HEK293 (cell line): ENCODE results near the gene DPF3.

Source experiments
- CTCF ChIA-PET: fragments of 350-600 bp; formaldehyde crosslinking; extraction: SDS; loops from one replicate; lab custom pipeline; 2021; ENCODE audit warnings: antibody characterized with exemption; lab: Yijun Ruan, JAX
- POLR2A ChIA-PET: fragments of 300-600 bp; formaldehyde crosslinking; extraction: SDS; loops from one replicate; lab custom pipeline; 2020; ENCODE audit warnings: antibody characterized with exemption, inconsistent platforms; lab: Yijun Ruan, JAX
- H3K27ac ChIP-seq: fragments of 200-500 bp; sonication (Bioruptor generic); 2 replicates; pipeline ENCODE4 v1.5.1; 2014; ENCODE audit warnings: low read depth, low read length, control low read depth, inconsistent platforms; ENCODE audit errors: extremely low read depth
- H3K36me3 ChIP-seq, 2 experiments: fragments of 200-500 bp in 1 of 2; sonication (Bioruptor generic) in 1 of 2; 1 replicate in 1 of 2; 2 replicates in 1 of 2; pipeline ENCODE4 v1.5.1; 2014 to 2017; ENCODE audit warnings: inconsistent platforms in 2 of 2, low read length in 2 of 2; ENCODE audit not compliant: control insufficient read depth in 2 of 2, insufficient read depth in 1 of 2
- H3K4me1 ChIP-seq: fragments of 200-500 bp; sonication (Bioruptor generic); 2 replicates; pipeline ENCODE4 v1.5.1; 2014; ENCODE audit warnings: mild to moderate bottlenecking, low read length, inconsistent platforms; ENCODE audit not compliant: control insufficient read depth, insufficient read depth
- H3K4me3 ChIP-seq: 2 replicates; pipeline ENCODE4 v1.5.1; 2011; ENCODE audit warnings: low read depth, mild to moderate bottlenecking, control low read depth, low read length, moderate library complexity
- H3K9me3 ChIP-seq: fragments of 200-500 bp; sonication (Bioruptor generic); 2 replicates; pipeline ENCODE4 v1.5.1; 2014; ENCODE audit warnings: low read depth, low read length, inconsistent platforms; ENCODE audit not compliant: control insufficient read depth, insufficient read depth
- OVOL3 ChIP-seq: fragments of 450-650 bp; formaldehyde crosslinking; IDR thresholded peaks from 2 replicates; pipeline ENCODE4 v1.5.1; 2016; ENCODE audit warnings: missing biosample characterization, missing genetic modification characterization
- WT1 ChIP-seq: fragments of 450-650 bp; formaldehyde crosslinking; IDR thresholded peaks from 2 replicates; pipeline ENCODE4 v1.5.1; 2016; ENCODE audit warnings: missing biosample characterization, missing genetic modification characterization
- ZNF132 ChIP-seq: fragments of 450-650 bp; formaldehyde crosslinking; IDR thresholded peaks from 2 replicates; pipeline ENCODE4 v1.5.1; 2017; ENCODE audit warnings: missing biosample characterization, missing genetic modification characterization, borderline replicate concordance
- ZNF140 ChIP-seq: fragments of 450-650 bp; formaldehyde crosslinking; IDR thresholded peaks from 2 replicates; pipeline ENCODE4 v1.5.1; 2016; ENCODE audit warnings: missing biosample characterization, missing genetic modification characterization
- ZNF146 ChIP-seq: fragments of 450-650 bp; formaldehyde crosslinking; IDR thresholded peaks from 2 replicates; pipeline ENCODE4 v1.5.1; 2016; ENCODE audit warnings: missing biosample characterization, missing genetic modification characterization
- ZNF174 ChIP-seq: fragments of 450-650 bp; formaldehyde crosslinking; IDR thresholded peaks from 2 replicates; pipeline ENCODE4 v1.5.0; 2017; ENCODE audit warnings: missing biosample characterization, mild to moderate bottlenecking, missing genetic modification characterization
- ZNF175 ChIP-seq: fragments of 450-650 bp; formaldehyde crosslinking; IDR thresholded peaks from 2 replicates; pipeline ENCODE4 v1.5.1; 2016; ENCODE audit warnings: missing biosample characterization, missing genetic modification characterization
- ZNF184 ChIP-seq: fragments of 450-650 bp; IDR thresholded peaks from 2 replicates; pipeline ENCODE4 v1.5.1; 2018; ENCODE audit warnings: missing biosample characterization, mild to moderate bottlenecking, missing genetic modification characterization
- ZNF366 ChIP-seq: fragments of 450-650 bp; formaldehyde crosslinking; conservative IDR thresholded peaks from 2 replicates; pipeline ENCODE4 v1.5.1; 2016; ENCODE audit warnings: missing biosample characterization, missing genetic modification characterization
- ZNF558 ChIP-seq: fragments of 450-650 bp; formaldehyde crosslinking; IDR thresholded peaks from 2 replicates; pipeline ENCODE4 v1.5.1; 2016; ENCODE audit warnings: missing biosample characterization, missing genetic modification characterization
- ZNF560 ChIP-seq: fragments of 450-650 bp; formaldehyde crosslinking; IDR thresholded peaks from 2 replicates; pipeline ENCODE4 v1.5.1; 2017; ENCODE audit warnings: missing biosample characterization, missing genetic modification characterization, borderline replicate concordance
- ZNF596 ChIP-seq: fragments of 450-650 bp; IDR thresholded peaks from 2 replicates; pipeline ENCODE4 v1.5.0; 2018; ENCODE audit warnings: missing biosample characterization, mild to moderate bottlenecking, missing genetic modification characterization, moderate library complexity
- ZNF621 ChIP-seq: fragments of 450-650 bp; formaldehyde crosslinking; IDR thresholded peaks from 2 replicates; pipeline ENCODE4 v1.5.1; 2017; ENCODE audit warnings: missing biosample characterization, missing genetic modification characterization
- ZNF626 ChIP-seq: fragments of 450-650 bp; sonication (Bioruptor Pico); formaldehyde crosslinking; IDR thresholded peaks from 2 replicates; pipeline ENCODE4 v1.5.1; 2018; ENCODE audit warnings: missing biosample characterization, missing genetic modification characterization, inconsistent platforms
- ZNF768 ChIP-seq: fragments of 450-650 bp; formaldehyde crosslinking; IDR thresholded peaks from 2 replicates; pipeline ENCODE4 v1.5.1; 2018; ENCODE audit warnings: missing biosample characterization, mild to moderate bottlenecking, missing genetic modification characterization
- ZNF792 ChIP-seq: fragments of 450-650 bp; formaldehyde crosslinking; IDR thresholded peaks from 2 replicates; pipeline ENCODE4 v1.5.1; 2016; ENCODE audit warnings: missing biosample characterization, missing genetic modification characterization
- TF ChIP-seq, protein P1 (sequence below): fragments of 450-650 bp; IDR thresholded peaks from 2 replicates; pipeline ENCODE4 v1.5.1; 2018; ENCODE audit warnings: missing biosample characterization, mild to moderate bottlenecking, missing genetic modification characterization
- TF ChIP-seq, protein P2 (sequence below): fragments of 450-650 bp; IDR thresholded peaks from 2 replicates; pipeline ENCODE4 v1.5.1; 2018; ENCODE audit warnings: missing biosample characterization, missing genetic modification characterization
- TF ChIP-seq, protein P3 (sequence below): fragments of 450-650 bp; formaldehyde crosslinking; conservative IDR thresholded peaks from 2 replicates; pipeline ENCODE4 v1.5.1; 2016; ENCODE audit warnings: low read depth, missing biosample characterization, missing genetic modification characterization
- TF ChIP-seq, protein P4 (sequence below): fragments of 450-650 bp; formaldehyde crosslinking; IDR thresholded peaks from 2 replicates; pipeline ENCODE4 v1.5.1; 2016; ENCODE audit warnings: missing biosample characterization, missing genetic modification characterization
- TF ChIP-seq, protein P5 (sequence below): fragments of 450-650 bp; formaldehyde crosslinking; IDR thresholded peaks from 2 replicates; pipeline ENCODE4 v1.5.1; 2016; ENCODE audit warnings: missing biosample characterization, missing genetic modification characterization, borderline replicate concordance

The DPF3 gene

DNA sequence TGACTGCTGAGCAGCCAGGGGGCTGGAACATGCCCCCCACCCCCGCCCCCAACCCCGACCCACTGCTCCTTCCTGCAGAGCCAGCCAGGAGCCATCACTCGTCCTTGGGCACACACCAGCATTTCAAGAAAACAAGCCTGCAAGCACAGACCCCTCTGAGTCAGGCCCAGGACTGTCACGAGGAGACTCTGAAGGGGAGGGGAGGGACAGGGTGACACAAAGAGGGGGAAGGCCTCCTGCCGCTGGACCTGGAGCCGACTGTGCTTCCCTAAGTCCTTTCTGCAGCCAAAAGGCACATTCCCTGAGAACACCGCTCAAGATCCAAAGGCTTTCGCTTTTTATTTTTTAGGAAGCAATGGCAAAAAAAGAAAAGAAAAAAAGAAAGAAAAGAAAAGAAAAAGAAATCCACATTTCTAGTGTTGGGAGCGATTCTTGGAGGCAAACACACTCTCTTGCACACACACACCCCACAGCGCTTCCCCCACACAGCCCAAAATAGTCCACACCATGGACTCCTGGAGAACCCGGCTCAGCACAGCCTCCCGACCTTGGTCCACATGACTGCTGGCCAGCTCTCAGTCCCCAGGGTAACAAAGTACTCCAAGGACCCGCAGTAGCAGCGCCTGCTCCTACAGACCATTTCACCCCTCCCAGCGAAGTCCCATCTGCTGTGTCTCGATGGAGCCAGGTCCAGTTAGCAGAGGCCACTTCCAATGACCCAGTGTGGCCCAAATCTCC lies 101.7 kb downstream of the DPF3 start (continued):
- TF ChIP-seq, protein P1, sequence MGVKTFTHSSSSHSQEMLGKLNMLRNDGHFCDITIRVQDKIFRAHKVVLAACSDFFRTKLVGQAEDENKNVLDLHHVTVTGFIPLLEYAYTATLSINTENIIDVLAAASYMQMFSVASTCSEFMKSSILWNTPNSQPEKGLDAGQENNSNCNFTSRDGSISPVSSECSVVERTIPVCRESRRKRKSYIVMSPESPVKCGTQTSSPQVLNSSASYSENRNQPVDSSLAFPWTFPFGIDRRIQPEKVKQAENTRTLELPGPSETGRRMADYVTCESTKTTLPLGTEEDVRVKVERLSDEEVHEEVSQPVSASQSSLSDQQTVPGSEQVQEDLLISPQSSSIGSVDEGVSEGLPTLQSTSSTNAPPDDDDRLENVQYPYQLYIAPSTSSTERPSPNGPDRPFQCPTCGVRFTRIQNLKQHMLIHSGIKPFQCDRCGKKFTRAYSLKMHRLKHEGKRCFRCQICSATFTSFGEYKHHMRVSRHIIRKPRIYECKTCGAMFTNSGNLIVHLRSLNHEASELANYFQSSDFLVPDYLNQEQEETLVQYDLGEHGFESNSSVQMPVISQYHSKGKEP (tag by site-specific recombination), result no peak
- no peak for TF ChIP-seq ZNF140 (tag by site-specific recombination)
- TF ChIP-seq, protein P2, sequence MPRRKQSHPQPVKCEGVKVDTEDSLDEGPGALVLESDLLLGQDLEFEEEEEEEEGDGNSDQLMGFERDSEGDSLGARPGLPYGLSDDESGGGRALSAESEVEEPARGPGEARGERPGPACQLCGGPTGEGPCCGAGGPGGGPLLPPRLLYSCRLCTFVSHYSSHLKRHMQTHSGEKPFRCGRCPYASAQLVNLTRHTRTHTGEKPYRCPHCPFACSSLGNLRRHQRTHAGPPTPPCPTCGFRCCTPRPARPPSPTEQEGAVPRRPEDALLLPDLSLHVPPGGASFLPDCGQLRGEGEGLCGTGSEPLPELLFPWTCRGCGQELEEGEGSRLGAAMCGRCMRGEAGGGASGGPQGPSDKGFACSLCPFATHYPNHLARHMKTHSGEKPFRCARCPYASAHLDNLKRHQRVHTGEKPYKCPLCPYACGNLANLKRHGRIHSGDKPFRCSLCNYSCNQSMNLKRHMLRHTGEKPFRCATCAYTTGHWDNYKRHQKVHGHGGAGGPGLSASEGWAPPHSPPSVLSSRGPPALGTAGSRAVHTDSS, result no peak

DNA sequence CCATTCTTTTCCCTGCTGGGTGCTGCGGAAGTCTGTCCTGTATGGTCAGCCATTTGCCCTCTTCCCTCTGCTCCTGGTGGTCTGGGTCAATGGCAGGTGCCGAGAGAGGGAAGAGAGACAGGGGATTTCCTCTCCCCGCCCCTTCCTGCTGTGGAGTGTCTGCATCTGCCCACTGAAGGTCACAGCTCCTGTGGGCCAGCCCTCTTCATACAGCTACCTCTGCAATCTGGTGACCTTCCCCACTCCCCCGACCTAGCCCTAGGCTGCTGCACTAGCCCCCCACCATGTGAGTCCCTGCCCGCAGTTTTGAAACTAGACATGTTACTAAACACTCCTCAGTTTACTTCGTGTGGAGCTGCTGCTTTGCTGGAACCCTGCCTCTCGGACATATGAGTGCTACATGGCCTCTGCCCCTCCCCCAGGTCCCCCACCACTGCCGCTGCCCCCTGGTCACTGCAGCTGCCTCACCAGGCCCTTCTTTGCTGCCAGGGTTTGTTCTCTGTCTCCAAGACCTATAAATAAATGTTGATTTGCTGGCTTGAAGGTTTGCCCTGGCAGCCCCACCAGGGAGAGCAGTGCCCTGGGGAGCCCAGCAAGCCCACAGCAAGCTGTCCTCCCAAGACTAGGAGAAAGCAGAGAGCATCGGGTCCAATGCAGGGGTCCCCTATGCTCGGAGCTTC lies 102.9 kb downstream of the DPF3 start:
- no peak for TF ChIP-seq ZNF146 (tag by site-specific recombination)
- no peak for TF ChIP-seq ZNF132 (tag by site-specific recombination)
- TF ChIP-seq WT1 (tag by site-specific recombination), result no peak
- TF ChIP-seq ZNF184 (tag by site-specific recombination), result no peak
- TF ChIP-seq ZNF366, result no peak
- no peak for TF ChIP-seq ZNF792 (tag by site-specific recombination)
- TF ChIP-seq, all 188 proteins: peak for 0
- H3K4me3 ChIP-seq, result no peak overlapping the region
- H3K9me3 ChIP-seq, result no peaks in the 10 kb centered on the region
- no peaks in the 10 kb centered on the region for H3K4me1 ChIP-seq
- H3K36me3 ChIP-seq, result no peaks in the 10 kb centered on the region
- ChIA-PET POLR2A (no interaction called here), CTCF (no interaction called here)
- no peak overlapping the region for H3K27ac ChIP-seq

DNA sequence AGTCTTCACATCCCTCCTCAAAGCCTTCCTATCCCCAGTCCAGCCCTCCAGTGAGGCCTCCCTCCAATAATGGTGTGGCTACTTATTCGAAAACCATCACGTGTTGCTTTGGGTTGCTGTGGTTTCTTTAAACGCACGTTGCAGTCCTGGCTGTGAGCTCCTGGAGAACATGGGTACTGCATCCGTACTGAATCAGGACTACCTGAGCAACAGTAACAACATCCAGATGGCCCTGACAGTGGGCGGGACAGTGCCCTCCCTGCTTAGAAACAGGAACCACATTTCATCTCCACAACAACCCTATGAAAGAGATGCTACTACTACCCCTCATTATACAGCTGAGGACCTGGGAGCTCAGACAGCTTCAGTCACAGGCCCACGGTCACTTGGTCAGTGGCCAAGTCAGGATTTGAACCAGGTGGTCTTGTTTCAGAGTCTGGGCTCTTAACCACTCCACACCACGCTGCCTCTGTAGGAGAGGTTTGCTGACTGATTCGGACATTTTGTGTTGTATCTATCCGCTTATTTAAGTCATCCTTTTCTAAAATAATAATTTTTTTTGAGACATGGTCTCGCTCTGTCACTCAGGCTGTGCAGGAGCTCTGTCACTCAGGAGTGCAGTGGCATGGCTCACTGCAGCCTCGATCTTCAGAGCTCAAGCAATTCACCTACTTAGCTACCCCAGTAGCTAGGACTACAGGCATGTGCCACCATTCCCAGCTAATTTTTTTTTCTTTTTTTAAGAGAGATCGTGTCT lies 104.8 kb downstream of the DPF3 start:
- H3K27ac ChIP-seq, result no peak overlapping the region
- no peaks in the 10 kb centered on the region for H3K4me1 ChIP-seq
- POLR2A ChIA-PET, result no interaction called here

More for the DNA sequence above, 104.8 kb downstream of the DPF3 start:
- no peaks in the 10 kb centered on the region for H3K36me3 ChIP-seq
- CTCF ChIA-PET, result no interaction called here
- no peak overlapping the region for H3K4me3 ChIP-seq
- TF ChIP-seq ZNF558 (tag by site-specific recombination) (no peak), ZNF175 (no peak), ZNF621 (no peak), ZNF174 (tag by site-specific recombination) (no peak), ZNF626 (no peak), ZNF596 (no peak), ZNF560 (tag by site-specific recombination) (no peak), OVOL3 (tag by site-specific recombination) (no peak), ZNF768 (tag by site-specific recombination) (no peak)
- TF ChIP-seq, protein P3, sequence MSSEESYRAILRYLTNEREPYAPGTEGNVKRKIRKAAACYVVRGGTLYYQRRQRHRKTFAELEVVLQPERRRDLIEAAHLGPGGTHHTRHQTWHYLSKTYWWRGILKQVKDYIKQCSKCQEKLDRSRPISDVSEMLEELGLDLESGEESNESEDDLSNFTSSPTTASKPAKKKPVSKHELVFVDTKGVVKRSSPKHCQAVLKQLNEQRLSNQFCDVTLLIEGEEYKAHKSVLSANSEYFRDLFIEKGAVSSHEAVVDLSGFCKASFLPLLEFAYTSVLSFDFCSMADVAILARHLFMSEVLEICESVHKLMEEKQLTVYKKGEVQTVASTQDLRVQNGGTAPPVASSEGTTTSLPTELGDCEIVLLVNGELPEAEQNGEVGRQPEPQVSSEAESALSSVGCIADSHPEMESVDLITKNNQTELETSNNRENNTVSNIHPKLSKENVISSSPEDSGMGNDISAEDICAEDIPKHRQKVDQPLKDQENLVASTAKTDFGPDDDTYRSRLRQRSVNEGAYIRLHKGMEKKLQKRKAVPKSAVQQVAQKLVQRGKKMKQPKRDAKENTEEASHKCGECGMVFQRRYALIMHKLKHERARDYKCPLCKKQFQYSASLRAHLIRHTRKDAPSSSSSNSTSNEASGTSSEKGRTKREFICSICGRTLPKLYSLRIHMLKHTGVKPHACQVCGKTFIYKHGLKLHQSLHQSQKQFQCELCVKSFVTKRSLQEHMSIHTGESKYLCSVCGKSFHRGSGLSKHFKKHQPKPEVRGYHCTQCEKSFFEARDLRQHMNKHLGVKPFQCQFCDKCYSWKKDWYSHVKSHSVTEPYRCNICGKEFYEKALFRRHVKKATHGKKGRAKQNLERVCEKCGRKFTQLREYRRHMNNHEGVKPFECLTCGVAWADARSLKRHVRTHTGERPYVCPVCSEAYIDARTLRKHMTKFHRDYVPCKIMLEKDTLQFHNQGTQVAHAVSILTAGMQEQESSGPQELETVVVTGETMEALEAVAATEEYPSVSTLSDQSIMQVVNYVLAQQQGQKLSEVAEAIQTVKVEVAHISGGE (tag by site-specific recombination), result no peak
- TF ChIP-seq, protein P4, sequence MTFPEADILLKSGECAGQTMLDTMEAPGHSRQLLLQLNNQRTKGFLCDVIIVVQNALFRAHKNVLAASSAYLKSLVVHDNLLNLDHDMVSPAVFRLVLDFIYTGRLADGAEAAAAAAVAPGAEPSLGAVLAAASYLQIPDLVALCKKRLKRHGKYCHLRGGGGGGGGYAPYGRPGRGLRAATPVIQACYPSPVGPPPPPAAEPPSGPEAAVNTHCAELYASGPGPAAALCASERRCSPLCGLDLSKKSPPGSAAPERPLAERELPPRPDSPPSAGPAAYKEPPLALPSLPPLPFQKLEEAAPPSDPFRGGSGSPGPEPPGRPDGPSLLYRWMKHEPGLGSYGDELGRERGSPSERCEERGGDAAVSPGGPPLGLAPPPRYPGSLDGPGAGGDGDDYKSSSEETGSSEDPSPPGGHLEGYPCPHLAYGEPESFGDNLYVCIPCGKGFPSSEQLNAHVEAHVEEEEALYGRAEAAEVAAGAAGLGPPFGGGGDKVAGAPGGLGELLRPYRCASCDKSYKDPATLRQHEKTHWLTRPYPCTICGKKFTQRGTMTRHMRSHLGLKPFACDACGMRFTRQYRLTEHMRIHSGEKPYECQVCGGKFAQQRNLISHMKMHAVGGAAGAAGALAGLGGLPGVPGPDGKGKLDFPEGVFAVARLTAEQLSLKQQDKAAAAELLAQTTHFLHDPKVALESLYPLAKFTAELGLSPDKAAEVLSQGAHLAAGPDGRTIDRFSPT (tag by site-specific recombination), result no peak
- TF ChIP-seq, protein P5, sequence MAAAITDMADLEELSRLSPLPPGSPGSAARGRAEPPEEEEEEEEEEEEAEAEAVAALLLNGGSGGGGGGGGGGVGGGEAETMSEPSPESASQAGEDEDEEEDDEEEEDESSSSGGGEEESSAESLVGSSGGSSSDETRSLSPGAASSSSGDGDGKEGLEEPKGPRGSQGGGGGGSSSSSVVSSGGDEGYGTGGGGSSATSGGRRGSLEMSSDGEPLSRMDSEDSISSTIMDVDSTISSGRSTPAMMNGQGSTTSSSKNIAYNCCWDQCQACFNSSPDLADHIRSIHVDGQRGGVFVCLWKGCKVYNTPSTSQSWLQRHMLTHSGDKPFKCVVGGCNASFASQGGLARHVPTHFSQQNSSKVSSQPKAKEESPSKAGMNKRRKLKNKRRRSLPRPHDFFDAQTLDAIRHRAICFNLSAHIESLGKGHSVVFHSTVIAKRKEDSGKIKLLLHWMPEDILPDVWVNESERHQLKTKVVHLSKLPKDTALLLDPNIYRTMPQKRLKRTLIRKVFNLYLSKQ (tag by site-specific recombination), result no peak
- H3K9me3 ChIP-seq, result no peaks in the 10 kb centered on the region
